Effector memory CD8-positive, alpha-beta T cell (primary cell): ENCODE data around the gene ZDHHC14.

Experiments used
- ATAC-seq: fragments of 150-1000 bp; cut with Tn5 transposase; replicated peaks from 2 replicates; pipeline ENCODE4 v1.10.0; 2021; ENCODE audit warnings: mild to moderate bottlenecking, moderate library complexity
- DNase-seq, 3 experiments: peaks; one replicate each; pipeline ENCODE4 v3.0.0; 2021
- H3K27ac Mint-ChIP-seq, 2 donors: one replicate each; pipeline ENCODE4 v1.8.0; 2022; ENCODE audit warnings: mild to moderate bottlenecking in 2 of 2, mixed read lengths in 2 of 2, moderate library complexity in 2 of 2
- H3K27me3 Mint-ChIP-seq, 2 donors: one replicate each; pipeline ENCODE4 v1.8.0; 2022; ENCODE audit warnings: mixed read lengths in 2 of 2
- H3K36me3 Mint-ChIP-seq: one replicate; pipeline ENCODE4 v1.8.0; 2022; ENCODE audit warnings: mild to moderate bottlenecking, moderate library complexity, mixed read lengths; ENCODE audit not compliant: insufficient read depth
- H3K4me1 Mint-ChIP-seq, 2 donors: one replicate each; pipeline ENCODE4 v1.8.0; 2022; ENCODE audit warnings: low read depth in 2 of 2, mixed read lengths in 2 of 2
- H3K4me3 Mint-ChIP-seq, 2 donors: one replicate each; pipeline ENCODE4 v1.8.0; 2022; ENCODE audit warnings: mild to moderate bottlenecking in 2 of 2, mixed read lengths in 2 of 2, moderate library complexity in 2 of 2
- H3K9me3 Mint-ChIP-seq, 2 donors: one replicate each; pipeline ENCODE4 v1.8.0; 2022; ENCODE audit warnings: mixed read lengths in 2 of 2

The ZDHHC14 gene

GRCh38 chr6:157533048-157533871, 152.3 kb downstream of the ZDHHC14 start:
- H3K36me3 Mint-ChIP-seq = peaks cover 6% of the 10 kb centered on the region
- peak overlapping the region; percentile 81 to 89 for H3K27ac Mint-ChIP-seq

GRCh38 chr6:157534134-157534871, 153.3 kb downstream of the ZDHHC14 start:
- Mint-ChIP-seq H3K4me1 (peaks cover 43 to 48% of the 10 kb centered on the region in 2 donors), H3K27ac (peak overlapping the region; percentile 89 to 90), H3K36me3 (peaks cover 6% of the 10 kb centered on the region)

More at GRCh38 chr6:157533048-157533871, 152.3 kb downstream of the ZDHHC14 start:
- Mint-ChIP-seq H3K27me3 (no peaks in the 10 kb centered on the region), H3K9me3 (no peaks in the 10 kb centered on the region), H3K4me3 (peak overlapping the region in 1 of 2 donors; percentile 21), H3K4me1 (peaks cover 35 to 39% of the 10 kb centered on the region in 2 donors)
- no peak for DNase-seq
- no peak for ATAC-seq

GRCh38 chr6:157534977-157535339, 154.0 kb downstream of the ZDHHC14 start:
- DNase-seq = no peak
- Mint-ChIP-seq H3K36me3 (peaks cover 6% of the 10 kb centered on the region), H3K27me3 (no peaks in the 10 kb centered on the region), H3K4me1 (peaks cover 48 to 55% of the 10 kb centered on the region in 2 donors), H3K9me3 (no peaks in the 10 kb centered on the region), H3K27ac (peak overlapping the region; percentile 86 to 90), H3K4me3 (peak overlapping the region; percentile 68 to 72)
- no peak for ATAC-seq

More at GRCh38 chr6:157534134-157534871, 153.3 kb downstream of the ZDHHC14 start:
- Mint-ChIP-seq H3K4me3 (no peak overlapping the region), H3K27me3 (no peaks in the 10 kb centered on the region), H3K9me3 (no peaks in the 10 kb centered on the region)
- ATAC-seq = no peak
- no peak for DNase-seq

GRCh38 chr6:157535340-157536222, 154.6 kb downstream of the ZDHHC14 start:
- DNase-seq = peak in 2 of 3 experiments; percentile 11 to 14
- H3K27ac Mint-ChIP-seq = peak overlapping the region; percentile 86 to 90
- peaks cover 6% of the 10 kb centered on the region for H3K36me3 Mint-ChIP-seq
- H3K9me3 Mint-ChIP-seq = no peaks in the 10 kb centered on the region
- peak overlapping the region; percentile 68 to 72 for H3K4me3 Mint-ChIP-seq
- ATAC-seq = no peak
- peaks cover 48 to 57% of the 10 kb centered on the region in 2 donors for H3K4me1 Mint-ChIP-seq
- no peaks in the 10 kb centered on the region for H3K27me3 Mint-ChIP-seq

- Mint-ChIP-seq H3K36me3 (peaks cover 6% of the 10 kb centered on the region), H3K9me3 (no peaks in the 10 kb centered on the region), H3K27me3 (no peaks in the 10 kb centered on the region), H3K4me1 (peaks cover 48 to 57% of the 10 kb centered on the region in 2 donors), H3K27ac (peak overlapping the region; percentile 86 to 90), H3K4me3 (peak overlapping the region; percentile 68 to 72)
- DNase-seq = no peak
- peak; percentile 89 for ATAC-seq
Measured at GRCh38 chr6:157536223-157536545, 155.2 kb downstream of the ZDHHC14 start.

DNA sequence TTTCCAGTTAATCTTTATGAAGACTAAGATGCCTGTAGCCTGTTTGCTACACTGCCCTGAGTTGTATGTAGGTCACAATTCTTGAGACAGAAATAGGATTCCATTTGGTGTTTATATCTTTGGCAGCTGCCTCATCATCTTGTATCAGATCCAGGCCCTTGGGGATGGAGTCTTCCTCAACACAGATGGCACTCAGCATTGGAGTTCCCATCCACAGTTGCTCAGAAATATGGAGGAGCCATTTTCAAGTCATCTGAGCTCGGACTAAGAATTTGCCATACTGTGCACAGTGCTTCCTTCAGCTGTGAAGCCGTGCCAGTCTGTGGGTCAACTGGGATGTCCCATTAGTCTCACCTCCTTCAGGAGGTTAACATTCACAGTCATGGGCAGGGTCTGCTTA, 156.6 kb downstream of the ZDHHC14 start:
- peaks cover 6% of the 10 kb centered on the region for H3K36me3 Mint-ChIP-seq
- peak overlapping the region; percentile 54 to 72 for H3K4me3 Mint-ChIP-seq
- peaks cover 48 to 57% of the 10 kb centered on the region in 2 donors for H3K4me1 Mint-ChIP-seq
- DNase-seq (no peak), ATAC-seq (no peak)
- H3K27ac Mint-ChIP-seq = peak overlapping the region; percentile 86 to 90
- no peaks in the 10 kb centered on the region for H3K27me3 Mint-ChIP-seq
- no peaks in the 10 kb centered on the region for H3K9me3 Mint-ChIP-seq

- DNase-seq (no peak), ATAC-seq (no peak)
- Mint-ChIP-seq H3K36me3 (peaks cover 6% of the 10 kb centered on the region), H3K27ac (peak overlapping the region; percentile 86 to 90), H3K27me3 (no peaks in the 10 kb centered on the region), H3K9me3 (no peaks in the 10 kb centered on the region), H3K4me1 (peaks cover 46 to 54% of the 10 kb centered on the region in 2 donors), H3K4me3 (peak overlapping the region; percentile 30 to 54)
Measured at GRCh38 chr6:157538168-157538567, 157.2 kb downstream of the ZDHHC14 start.

- Mint-ChIP-seq H3K4me1 (peaks cover 41 to 50% of the 10 kb centered on the region in 2 donors), H3K27ac (peak overlapping the region; percentile 86 to 90), H3K9me3 (no peaks in the 10 kb centered on the region), H3K4me3 (peak overlapping the region; percentile 30 to 54), H3K36me3 (peaks cover 6% of the 10 kb centered on the region), H3K27me3 (no peaks in the 10 kb centered on the region)
- ATAC-seq (no peak), DNase-seq (no peak)
Measured at GRCh38 chr6:157538698-157539097, 157.7 kb downstream of the ZDHHC14 start.

- ATAC-seq (no peak), DNase-seq (no peak)
- Mint-ChIP-seq H3K36me3 (peaks cover 6% of the 10 kb centered on the region), H3K27me3 (no peaks in the 10 kb centered on the region), H3K4me1 (peaks cover 41 to 50% of the 10 kb centered on the region in 2 donors), H3K27ac (peak overlapping the region; percentile 36 to 90), H3K4me3 (peak overlapping the region in 1 of 2 donors; percentile 54), H3K9me3 (no peaks in the 10 kb centered on the region)
Measured at GRCh38 chr6:157539421-157539822, 158.4 kb downstream of the ZDHHC14 start.

GRCh38 chr6:157539900-157540752, 159.1 kb downstream of the ZDHHC14 start:
- Mint-ChIP-seq H3K27me3 (no peaks in the 10 kb centered on the region), H3K4me3 (no peak overlapping the region), H3K36me3 (peaks cover 4% of the 10 kb centered on the region), H3K27ac (peak overlapping the region in 1 of 2 donors; percentile 90), H3K9me3 (no peaks in the 10 kb centered on the region), H3K4me1 (peaks cover 36 to 46% of the 10 kb centered on the region in 2 donors)
- DNase-seq = no peak
- ATAC-seq = no peak

- Mint-ChIP-seq H3K27ac (no peak overlapping the region), H3K36me3 (no peaks in the 10 kb centered on the region), H3K4me1 (peaks cover 22 to 30% of the 10 kb centered on the region in 2 donors), H3K27me3 (no peaks in the 10 kb centered on the region), H3K9me3 (no peaks in the 10 kb centered on the region), H3K4me3 (no peak overlapping the region)
- no peak for ATAC-seq
- DNase-seq = no peak
Measured at GRCh38 chr6:157541618-157542413, 160.8 kb downstream of the ZDHHC14 start.
